HepG2 (cell line): ENCODE data around the gene DPH2. TPM values are rescaled to one million over a fixed set of nuclear protein-coding genes. Genes with fewer than 3 reads are reported as not detected.
A peak's percentile ranks its signal among the peaks of the same experiment; 100 is the strongest.

ENCODE experiments used
- HHEX ChIP-seq: IDR thresholded peaks from 2 replicates; pipeline ENCODE4 v1.6.1; 2016; ENCODE audit warnings: control low read depth
- HNF4A ChIP-seq: sonication (generic); formaldehyde crosslinking; IDR thresholded peaks from 2 replicates; pipeline ENCODE4 v1.4.0; 2020; ENCODE audit warnings: missing genetic modification reagents
- HOXA5 ChIP-seq: sonication (generic); formaldehyde crosslinking; IDR thresholded peaks from 2 replicates; pipeline ENCODE4 v1.4.0; 2020; ENCODE audit warnings: missing genetic modification reagents
- JARID2 ChIP-seq: sonication (generic); formaldehyde crosslinking; IDR thresholded peaks from 2 replicates; pipeline ENCODE4 v1.8.1; 2023; ENCODE audit warnings: missing genetic modification reagents, inconsistent platforms; ENCODE audit not compliant: insufficient replicate concordance
- KAT2B ChIP-seq: fragments of 150-350 bp; IDR thresholded peaks from 2 replicates; pipeline ENCODE4 v1.6.1; 2014; ENCODE audit warnings: low read depth, low read length, borderline replicate concordance
- MEIS1 ChIP-seq: sonication (generic); formaldehyde crosslinking; IDR thresholded peaks from 2 replicates; pipeline ENCODE4 v1.9.0; 2021; ENCODE audit warnings: mild to moderate bottlenecking, missing genetic modification reagents, moderate library complexity, borderline replicate concordance
- TBP ChIP-seq: sonication (generic); formaldehyde crosslinking; IDR thresholded peaks from 2 replicates; pipeline ENCODE4 v1.5.0; 2020; ENCODE audit warnings: missing genetic modification reagents
- ZBTB3 ChIP-seq: sonication (generic); formaldehyde crosslinking; IDR thresholded peaks from 2 replicates; pipeline ENCODE4 v1.4.0; 2020; ENCODE audit warnings: low read depth, mild to moderate bottlenecking, moderate library complexity, missing genetic modification reagents, borderline replicate concordance
- ZFX ChIP-seq: sonication (generic); formaldehyde crosslinking; IDR thresholded peaks from 2 replicates; pipeline ENCODE4 v1.4.0; 2020; ENCODE audit warnings: mild to moderate bottlenecking, low read depth, missing genetic modification reagents, moderate library complexity
- ZNF121 ChIP-seq: sonication (generic); formaldehyde crosslinking; IDR thresholded peaks from 2 replicates; pipeline ENCODE4 v1.5.0; 2020; ENCODE audit warnings: mild to moderate bottlenecking, missing genetic modification reagents
- ZNF256 ChIP-seq: sonication (generic); formaldehyde crosslinking; conservative IDR thresholded peaks from 2 replicates; pipeline ENCODE4 v1.4.0; 2020; ENCODE audit warnings: missing genetic modification reagents
- ZNF354B ChIP-seq: sonication (generic); formaldehyde crosslinking; IDR thresholded peaks from 2 replicates; pipeline ENCODE4 v1.8.0; 2022; ENCODE audit warnings: mild to moderate bottlenecking, missing genetic modification reagents
- ZNF431 ChIP-seq: sonication (generic); formaldehyde crosslinking; IDR thresholded peaks from 2 replicates; pipeline ENCODE4 v1.9.0; 2022; ENCODE audit warnings: missing genetic modification reagents, low read depth, mild to moderate bottlenecking, borderline replicate concordance
- ZNF605 ChIP-seq: sonication (generic); formaldehyde crosslinking; IDR thresholded peaks from 2 replicates; pipeline ENCODE4 v1.8.0; 2022; ENCODE audit warnings: mild to moderate bottlenecking, missing genetic modification reagents
- ZNF644 ChIP-seq: IDR thresholded peaks from 2 replicates; pipeline ENCODE4 v1.6.1; 2016; ENCODE audit warnings: low read depth
- ZNF781 ChIP-seq: sonication (generic); formaldehyde crosslinking; IDR thresholded peaks from 2 replicates; pipeline ENCODE4 v1.5.1; 2020; ENCODE audit warnings: borderline replicate concordance, mild to moderate bottlenecking, missing genetic modification reagents; ENCODE audit errors: not compliant biosample characterization
- ZSCAN21 ChIP-seq: sonication (generic); formaldehyde crosslinking; IDR thresholded peaks from 2 replicates; pipeline ENCODE4 v1.8.0; 2022; ENCODE audit warnings: mild to moderate bottlenecking, missing genetic modification reagents, moderate library complexity, borderline replicate concordance
- polyA plus RNA-seq, 8 experiments: library from polyadenylated mRNA; depleted of rRNA in 3 of 8; stranded (reverse) in 7 of 8; unstranded in 1 of 8; fragments of >200 nt; fragmentation: Illumina TruSeq in 4 of 8; extraction: Trizol in 4 of 8; gene quantifications; 2 replicates each; pipeline versions ENCODE4 v1.2.1 to v1.2.3, GENCODE V29; 2011 to 2016; ENCODE audit warnings: low read depth in 4 of 8, missing spikeins in 1 of 8, mixed read lengths in 1 of 8; ENCODE audit not compliant: insufficient read depth in 1 of 8
- total RNA-seq, 5 experiments: library from RNA; depleted of rRNA; stranded (reverse); fragments of >200 nt; fragmentation: Illumina TruSeq; extraction: Trizol; gene quantifications; 2 replicates each; pipeline ENCODE4 v1.2.3, GENCODE V29; 2016; ENCODE audit warnings: low read depth in 1 of 5
- TF ChIP-seq, protein P1 (sequence below): sonication (generic); formaldehyde crosslinking; IDR thresholded peaks from 2 replicates; pipeline ENCODE4 v1.4.0; 2020; ENCODE audit warnings: mild to moderate bottlenecking, missing genetic modification reagents
- TF ChIP-seq, protein P2 (sequence below): sonication (generic); formaldehyde crosslinking; IDR thresholded peaks from 2 replicates; pipeline ENCODE4 v1.8.1; 2023; ENCODE audit warnings: missing genetic modification reagents, mild to moderate bottlenecking, borderline replicate concordance
- TF ChIP-seq, protein P3 (sequence below): sonication (generic); formaldehyde crosslinking; IDR thresholded peaks from 2 replicates; pipeline ENCODE4 v1.5.1; 2020; ENCODE audit warnings: missing genetic modification reagents, mild to moderate bottlenecking, borderline replicate concordance
- TF ChIP-seq, protein P4 (sequence below): sonication (generic); formaldehyde crosslinking; IDR thresholded peaks from 2 replicates; pipeline ENCODE4 v1.5.1; 2020; ENCODE audit warnings: missing genetic modification reagents, mild to moderate bottlenecking, borderline replicate concordance
- TF ChIP-seq, protein P5 (sequence below): sonication (generic); formaldehyde crosslinking; IDR thresholded peaks from 2 replicates; pipeline ENCODE4 v1.5.1; 2020; ENCODE audit warnings: missing genetic modification reagents, mild to moderate bottlenecking, borderline replicate concordance

DPH2 gene
- total and polyA plus RNA-seq, 2 of the 13 experiments (the other 11 are each of a cell fraction or from before 2014, with no cell fraction given) = 32.2 to 38.3 TPM

DNA sequence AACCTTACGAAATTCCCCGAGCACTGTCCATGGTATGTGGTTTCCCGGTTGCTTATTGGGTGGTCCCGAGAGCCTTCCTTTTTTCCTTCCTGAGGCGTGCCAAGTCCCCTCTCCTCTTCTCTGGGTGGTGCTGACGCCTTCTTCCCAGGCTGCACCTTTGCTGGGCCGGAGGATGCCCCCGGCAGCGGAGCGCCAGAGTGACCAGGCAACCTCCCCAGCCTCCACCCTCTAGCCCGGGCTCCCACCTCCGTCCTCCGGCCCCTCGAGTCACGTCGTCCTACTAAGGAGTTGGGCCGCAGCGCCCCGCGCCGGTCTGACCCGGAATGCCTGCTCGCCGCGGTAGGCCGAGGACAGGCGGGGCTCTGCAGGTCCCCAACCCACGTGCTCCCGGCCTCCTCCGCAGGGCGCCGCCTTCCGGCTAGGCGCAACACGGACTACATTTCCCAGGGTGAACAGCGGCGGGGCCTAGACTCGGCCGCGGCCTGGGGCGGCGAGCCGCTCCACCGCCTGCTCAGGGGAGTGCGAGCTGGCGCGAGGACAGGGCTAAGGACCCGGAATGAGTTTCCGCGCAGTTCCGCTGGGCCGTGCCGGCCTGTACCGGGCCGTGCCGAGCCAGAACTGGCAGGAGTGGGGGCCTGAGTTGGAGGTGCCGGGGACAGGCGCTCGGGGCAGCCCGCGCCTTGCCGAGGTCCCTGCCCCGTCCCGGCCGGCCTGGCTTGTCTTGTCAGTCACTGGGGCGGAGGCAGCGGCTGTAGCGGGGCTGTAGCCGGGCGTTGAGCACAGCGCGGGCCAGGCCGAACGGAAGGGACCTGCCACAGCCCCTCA is 23.4 kb upstream of the DPH2 start, which contains the start of gene IPO13 (continued):
- TF ChIP-seq, protein P1, sequence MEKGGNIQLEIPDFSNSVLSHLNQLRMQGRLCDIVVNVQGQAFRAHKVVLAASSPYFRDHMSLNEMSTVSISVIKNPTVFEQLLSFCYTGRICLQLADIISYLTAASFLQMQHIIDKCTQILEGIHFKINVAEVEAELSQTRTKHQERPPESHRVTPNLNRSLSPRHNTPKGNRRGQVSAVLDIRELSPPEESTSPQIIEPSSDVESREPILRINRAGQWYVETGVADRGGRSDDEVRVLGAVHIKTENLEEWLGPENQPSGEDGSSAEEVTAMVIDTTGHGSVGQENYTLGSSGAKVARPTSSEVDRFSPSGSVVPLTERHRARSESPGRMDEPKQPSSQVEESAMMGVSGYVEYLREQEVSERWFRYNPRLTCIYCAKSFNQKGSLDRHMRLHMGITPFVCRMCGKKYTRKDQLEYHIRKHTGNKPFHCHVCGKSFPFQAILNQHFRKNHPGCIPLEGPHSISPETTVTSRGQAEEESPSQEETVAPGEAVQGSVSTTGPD (CRISPR knock-in tag) = no peak
- TF ChIP-seq ZNF644 (CRISPR knock-in tag) (peak; percentile 38; the same call in 1 of the 2 replicates), ZFX (peak; percentile 98), ZNF354B (CRISPR knock-in tag) (no peak), JARID2 (CRISPR knock-in tag) (peak; percentile 52), TBP (CRISPR knock-in tag) (no peak; the same call in 1 of the 2 replicates), ZNF431 (CRISPR knock-in tag) (peak; percentile 34), HHEX (CRISPR knock-in tag) (no peak), ZNF121 (CRISPR knock-in tag) (no peak; the same call in 1 of the 2 replicates), ZNF256 (no peak), ZNF605 (CRISPR knock-in tag) (peak; percentile 94), HNF4A (0 out of 2 replicates have a peak, but pooled peaks have one; percentile 13), ZBTB3 (peak; percentile 67; the same call in 1 of the 2 replicates), ZNF781 (CRISPR knock-in tag) (no peak), KAT2B (no peak), MEIS1 (CRISPR knock-in tag) (peak; percentile 97), HOXA5 (peak; percentile 73; the same call in 1 of the 2 replicates), ZSCAN21 (CRISPR knock-in tag) (peak; percentile 61)
- TF ChIP-seq, protein P2, sequence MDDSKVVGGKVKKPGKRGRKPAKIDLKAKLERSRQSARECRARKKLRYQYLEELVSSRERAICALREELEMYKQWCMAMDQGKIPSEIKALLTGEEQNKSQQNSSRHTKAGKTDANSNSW (CRISPR knock-in tag) = peak; percentile 30; the same call in 1 of the 2 replicates
- TF ChIP-seq, protein P3, sequence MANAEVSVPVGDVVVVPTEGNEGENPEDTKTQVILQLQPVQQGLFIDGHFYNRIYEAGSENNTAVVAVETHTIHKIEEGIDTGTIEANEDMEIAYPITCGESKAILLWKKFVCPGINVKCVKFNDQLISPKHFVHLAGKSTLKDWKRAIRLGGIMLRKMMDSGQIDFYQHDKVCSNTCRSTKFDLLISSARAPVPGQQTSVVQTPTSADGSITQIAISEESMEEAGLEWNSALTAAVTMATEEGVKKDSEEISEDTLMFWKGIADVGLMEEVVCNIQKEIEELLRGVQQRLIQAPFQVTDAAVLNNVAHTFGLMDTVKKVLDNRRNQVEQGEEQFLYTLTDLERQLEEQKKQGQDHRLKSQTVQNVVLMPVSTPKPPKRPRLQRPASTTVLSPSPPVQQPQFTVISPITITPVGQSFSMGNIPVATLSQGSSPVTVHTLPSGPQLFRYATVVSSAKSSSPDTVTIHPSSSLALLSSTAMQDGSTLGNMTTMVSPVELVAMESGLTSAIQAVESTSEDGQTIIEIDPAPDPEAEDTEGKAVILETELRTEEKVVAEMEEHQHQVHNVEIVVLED (CRISPR knock-in tag) = peak; percentile 92
- TF ChIP-seq, protein P4, sequence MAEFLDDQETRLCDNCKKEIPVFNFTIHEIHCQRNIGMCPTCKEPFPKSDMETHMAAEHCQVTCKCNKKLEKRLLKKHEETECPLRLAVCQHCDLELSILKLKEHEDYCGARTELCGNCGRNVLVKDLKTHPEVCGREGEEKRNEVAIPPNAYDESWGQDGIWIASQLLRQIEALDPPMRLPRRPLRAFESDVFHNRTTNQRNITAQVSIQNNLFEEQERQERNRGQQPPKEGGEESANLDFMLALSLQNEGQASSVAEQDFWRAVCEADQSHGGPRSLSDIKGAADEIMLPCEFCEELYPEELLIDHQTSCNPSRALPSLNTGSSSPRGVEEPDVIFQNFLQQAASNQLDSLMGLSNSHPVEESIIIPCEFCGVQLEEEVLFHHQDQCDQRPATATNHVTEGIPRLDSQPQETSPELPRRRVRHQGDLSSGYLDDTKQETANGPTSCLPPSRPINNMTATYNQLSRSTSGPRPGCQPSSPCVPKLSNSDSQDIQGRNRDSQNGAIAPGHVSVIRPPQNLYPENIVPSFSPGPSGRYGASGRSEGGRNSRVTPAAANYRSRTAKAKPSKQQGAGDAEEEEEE (CRISPR knock-in tag) = no peak; the same call in 1 of the 2 replicates
- TF ChIP-seq, protein P5, sequence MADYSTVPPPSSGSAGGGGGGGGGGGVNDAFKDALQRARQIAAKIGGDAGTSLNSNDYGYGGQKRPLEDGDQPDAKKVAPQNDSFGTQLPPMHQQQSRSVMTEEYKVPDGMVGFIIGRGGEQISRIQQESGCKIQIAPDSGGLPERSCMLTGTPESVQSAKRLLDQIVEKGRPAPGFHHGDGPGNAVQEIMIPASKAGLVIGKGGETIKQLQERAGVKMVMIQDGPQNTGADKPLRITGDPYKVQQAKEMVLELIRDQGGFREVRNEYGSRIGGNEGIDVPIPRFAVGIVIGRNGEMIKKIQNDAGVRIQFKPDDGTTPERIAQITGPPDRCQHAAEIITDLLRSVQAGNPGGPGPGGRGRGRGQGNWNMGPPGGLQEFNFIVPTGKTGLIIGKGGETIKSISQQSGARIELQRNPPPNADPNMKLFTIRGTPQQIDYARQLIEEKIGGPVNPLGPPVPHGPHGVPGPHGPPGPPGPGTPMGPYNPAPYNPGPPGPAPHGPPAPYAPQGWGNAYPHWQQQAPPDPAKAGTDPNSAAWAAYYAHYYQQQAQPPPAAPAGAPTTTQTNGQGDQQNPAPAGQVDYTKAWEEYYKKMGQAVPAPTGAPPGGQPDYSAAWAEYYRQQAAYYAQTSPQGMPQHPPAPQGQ (CRISPR knock-in tag) = no peak
